Neural crest cell (in vitro differentiated cells): ENCODE data around the gene SPATS1. TPM values are rescaled to one million over a fixed set of nuclear protein-coding genes. Genes with fewer than 3 reads are reported as not detected.

Experiments used
- DNase-seq: peaks from one replicate; pipeline ENCODE4 v3.0.0; 2021; ENCODE audit warnings: low read depth, mixed read lengths, low spot score
- H3K27ac Mint-ChIP-seq: one replicate; pipeline ENCODE4 v1.8.0; 2021; ENCODE audit warnings: mild to moderate bottlenecking, mixed read lengths; ENCODE audit not compliant: unreplicated experiment
- H3K27me3 Mint-ChIP-seq: 2 replicates; pipeline ENCODE4 v1.8.0; 2021; ENCODE audit warnings: low read depth, mild to moderate bottlenecking, mixed read lengths
- H3K36me3 Mint-ChIP-seq: 2 replicates; pipeline ENCODE4 v1.8.0; 2021; ENCODE audit warnings: low read depth, mild to moderate bottlenecking, mixed read lengths
- H3K4me1 Mint-ChIP-seq: 2 replicates; pipeline ENCODE4 v1.8.0; 2021; ENCODE audit warnings: mixed read lengths
- H3K4me3 Mint-ChIP-seq: one replicate; pipeline ENCODE4 v1.8.0; 2021; ENCODE audit warnings: mild to moderate bottlenecking, mixed read lengths
- H3K9me3 Mint-ChIP-seq: 2 replicates; pipeline ENCODE4 v1.8.0; 2021; ENCODE audit warnings: mixed read lengths
- total RNA-seq: library from RNA; stranded (reverse); gene quantifications from 2 replicates; pipeline ENCODE4 v1.2.1, GENCODE V29; 2021
- TF ChIP-seq, protein P1 (sequence below): fragments of 200-600 bp; sonication (generic); conservative IDR thresholded peaks from 2 replicates; pipeline ENCODE4 v1.5.0; 2021; ENCODE audit warnings: antibody characterized with exemption, mild to moderate bottlenecking

The SPATS1 gene
- total RNA-seq, 1 donor from 2014 or later: not detected

DNA sequence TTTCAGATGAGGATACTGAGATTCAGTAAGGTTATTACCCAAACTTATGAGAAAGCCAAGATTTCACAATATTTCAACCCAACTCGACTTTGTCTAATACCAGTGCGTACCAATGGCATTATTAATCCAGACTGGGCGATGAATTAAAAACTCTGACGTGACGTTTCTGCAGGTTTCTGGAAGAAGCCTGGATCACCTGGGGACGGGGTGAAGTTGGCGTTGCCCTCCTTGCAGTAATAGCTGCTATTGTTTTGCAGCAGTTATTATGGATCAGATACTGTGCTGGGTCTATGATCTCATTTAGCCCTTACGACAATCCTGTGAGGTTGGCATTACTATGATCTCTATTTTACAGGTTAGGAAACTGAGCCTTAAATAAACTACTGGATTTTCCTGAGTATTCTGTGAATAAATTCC lies 44.5 kb downstream of the SPATS1 start:
- no peaks in the 10 kb centered on the region for H3K36me3 Mint-ChIP-seq
- H3K27ac Mint-ChIP-seq: peak overlapping the region; percentile 98
- peak overlapping the region; percentile 93 for H3K4me3 Mint-ChIP-seq
- peaks cover 38% of the 10 kb centered on the region for H3K4me1 Mint-ChIP-seq
- TF ChIP-seq, protein P1, sequence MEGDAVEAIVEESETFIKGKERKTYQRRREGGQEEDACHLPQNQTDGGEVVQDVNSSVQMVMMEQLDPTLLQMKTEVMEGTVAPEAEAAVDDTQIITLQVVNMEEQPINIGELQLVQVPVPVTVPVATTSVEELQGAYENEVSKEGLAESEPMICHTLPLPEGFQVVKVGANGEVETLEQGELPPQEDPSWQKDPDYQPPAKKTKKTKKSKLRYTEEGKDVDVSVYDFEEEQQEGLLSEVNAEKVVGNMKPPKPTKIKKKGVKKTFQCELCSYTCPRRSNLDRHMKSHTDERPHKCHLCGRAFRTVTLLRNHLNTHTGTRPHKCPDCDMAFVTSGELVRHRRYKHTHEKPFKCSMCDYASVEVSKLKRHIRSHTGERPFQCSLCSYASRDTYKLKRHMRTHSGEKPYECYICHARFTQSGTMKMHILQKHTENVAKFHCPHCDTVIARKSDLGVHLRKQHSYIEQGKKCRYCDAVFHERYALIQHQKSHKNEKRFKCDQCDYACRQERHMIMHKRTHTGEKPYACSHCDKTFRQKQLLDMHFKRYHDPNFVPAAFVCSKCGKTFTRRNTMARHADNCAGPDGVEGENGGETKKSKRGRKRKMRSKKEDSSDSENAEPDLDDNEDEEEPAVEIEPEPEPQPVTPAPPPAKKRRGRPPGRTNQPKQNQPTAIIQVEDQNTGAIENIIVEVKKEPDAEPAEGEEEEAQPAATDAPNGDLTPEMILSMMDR: no peak
- no peaks in the 10 kb centered on the region for H3K9me3 Mint-ChIP-seq
- H3K27me3 Mint-ChIP-seq: no peaks in the 10 kb centered on the region
- no peak for DNase-seq

DNA sequence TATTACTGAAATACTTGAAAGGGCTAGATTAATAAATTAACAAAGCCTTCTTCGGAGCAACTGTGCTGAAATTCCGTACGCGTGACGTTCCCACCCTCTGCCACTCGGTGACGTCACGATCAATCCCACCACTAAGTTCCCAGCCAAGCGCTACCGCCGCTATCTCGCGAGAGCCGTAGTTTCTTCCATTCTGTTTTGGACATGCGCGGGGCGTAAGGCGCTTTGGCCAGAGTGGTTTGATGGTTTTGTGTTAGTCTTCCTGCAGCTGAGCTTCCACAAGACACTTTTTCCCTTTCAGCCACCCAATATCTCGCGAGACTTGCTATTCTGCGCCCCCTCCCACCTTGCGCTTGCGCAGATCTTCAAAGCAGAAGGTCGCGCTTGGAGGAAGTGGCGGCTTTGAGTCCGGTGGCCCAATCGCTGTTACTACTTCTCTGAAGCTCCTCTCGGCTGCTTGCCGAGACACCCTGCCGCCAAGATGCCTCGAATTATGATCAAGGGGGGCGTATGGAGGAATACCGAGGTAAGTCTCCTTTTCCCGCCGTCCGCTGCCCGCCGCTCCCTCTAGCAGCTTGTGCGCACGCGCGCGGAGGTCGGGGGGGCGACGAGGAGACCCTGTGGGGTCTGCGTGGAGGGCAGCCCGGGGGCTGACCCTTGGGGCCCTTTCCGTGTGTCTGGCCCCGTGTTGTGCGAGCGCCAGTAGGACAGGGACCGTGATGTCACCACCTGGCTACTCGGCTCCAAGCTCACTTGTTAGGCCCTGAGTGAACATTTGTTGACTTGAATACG lies 45.1 kb downstream of the SPATS1 start, which contains the start of gene CDC5L:
Gene CDC5L, plus strand, starts transcription at position 361 of the 789 bp plus-strand sequence. Its CDS starts 118 bp downstream, at position 479.
- Mint-ChIP-seq H3K9me3 (no peaks in the 10 kb centered on the region), H3K4me3 (peak within 1 kb of the TSS; percentile 93), H3K27me3 (no peaks in the 10 kb centered on the region), H3K4me1 (peaks cover 38% of the 10 kb centered on the region), H3K36me3 (no peaks in the 10 kb centered on the region), H3K27ac (peak within 1 kb of the TSS; percentile 98)
- DNase-seq: peak; percentile 91
- TF ChIP-seq, protein P1: no peak

DNA sequence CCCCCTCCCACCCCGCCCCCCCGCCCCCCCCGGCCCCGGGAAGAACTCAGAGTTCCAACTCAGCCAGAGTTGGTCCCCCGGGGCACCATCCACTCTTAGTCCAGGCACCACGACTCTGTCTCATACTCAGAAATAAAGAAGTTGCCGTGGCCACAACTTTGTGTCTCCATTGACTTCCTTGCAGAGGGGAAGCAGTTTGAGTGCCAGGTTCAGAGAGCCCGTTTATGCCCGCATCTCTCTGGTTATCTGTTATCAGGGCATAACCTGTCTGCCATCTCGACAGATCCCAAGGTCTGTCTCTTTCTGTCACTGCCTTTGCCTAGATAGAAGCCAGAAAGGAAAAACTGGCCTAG lies 45.7 kb downstream of the SPATS1 start:
- no peaks in the 10 kb centered on the region for H3K36me3 Mint-ChIP-seq
- H3K4me3 Mint-ChIP-seq: peak overlapping the region; percentile 93
- H3K27me3 Mint-ChIP-seq: no peaks in the 10 kb centered on the region
- H3K27ac Mint-ChIP-seq: peak overlapping the region; percentile 93
- no peaks in the 10 kb centered on the region for H3K9me3 Mint-ChIP-seq
- H3K4me1 Mint-ChIP-seq: peaks cover 38% of the 10 kb centered on the region
- no peak for DNase-seq
- TF ChIP-seq, protein P1: no peak

DNA sequence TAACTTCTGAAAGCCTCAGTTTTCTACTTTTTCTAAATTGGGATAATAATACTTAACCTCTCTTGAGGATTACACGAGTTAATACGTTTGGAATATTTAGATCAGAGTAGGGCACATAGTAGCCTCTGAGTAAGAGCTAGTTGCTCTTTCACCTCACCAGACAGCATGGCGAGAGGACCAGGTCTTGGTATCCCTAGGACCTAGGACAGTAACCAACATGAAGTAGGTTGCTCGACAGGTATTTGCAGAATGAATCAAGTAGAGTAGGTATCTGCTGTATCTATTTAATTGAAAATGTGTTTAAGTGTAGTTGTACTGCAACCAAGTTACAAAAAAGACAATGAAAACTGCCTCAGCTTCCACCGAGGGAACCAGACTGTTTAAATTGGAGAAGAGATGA lies 46.4 kb downstream of the SPATS1 start:
- Mint-ChIP-seq H3K27ac (peak overlapping the region; percentile 21), H3K27me3 (no peaks in the 10 kb centered on the region), H3K9me3 (no peaks in the 10 kb centered on the region), H3K36me3 (no peaks in the 10 kb centered on the region), H3K4me3 (peak overlapping the region; percentile 93), H3K4me1 (peaks cover 38% of the 10 kb centered on the region)
- DNase-seq: no peak
- TF ChIP-seq, protein P1: no peak

DNA sequence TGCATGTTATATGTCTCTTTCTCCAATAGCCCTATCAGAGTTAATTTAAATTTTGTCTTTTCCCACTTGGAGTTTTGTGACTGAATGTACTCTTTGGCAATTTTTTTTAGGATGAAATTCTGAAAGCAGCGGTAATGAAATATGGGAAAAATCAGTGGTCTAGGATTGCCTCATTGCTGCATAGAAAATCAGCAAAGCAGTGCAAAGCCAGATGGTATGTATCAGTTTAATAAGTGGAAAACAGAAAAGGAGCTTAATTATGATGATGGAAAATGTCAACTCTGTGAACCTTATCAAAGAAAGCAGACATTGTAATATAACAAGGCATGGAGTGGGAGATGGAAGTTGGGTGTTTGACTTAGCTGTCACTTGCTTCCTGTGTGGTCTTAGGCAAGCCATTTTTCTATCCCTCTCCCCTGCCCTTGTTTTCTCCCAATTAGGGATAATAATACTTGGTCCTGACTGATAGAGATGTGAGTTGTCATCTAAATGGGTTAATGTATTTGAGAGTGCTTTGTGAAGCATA lies 47.8 kb downstream of the SPATS1 start:
- no peak for DNase-seq
- TF ChIP-seq, protein P1: no peak
- Mint-ChIP-seq H3K27ac (no peak overlapping the region), H3K4me3 (peak overlapping the region; percentile 93), H3K36me3 (peaks cover 8% of the 10 kb centered on the region), H3K9me3 (no peaks in the 10 kb centered on the region), H3K4me1 (peaks cover 38% of the 10 kb centered on the region), H3K27me3 (no peaks in the 10 kb centered on the region)

Other genes with a start within 250 kb of the SPATS1 start
- 62.9 and 65.5 TPM in 2 replicates for gene MRPL14, start 215.2 kb upstream of the SPATS1 start, total RNA-seq
- 47.0 and 51.2 TPM in 2 replicates for gene TMEM63B, start 215.1 kb upstream of the SPATS1 start, total RNA-seq
- gene CAPN11, start 183.8 kb upstream of the SPATS1 start, total RNA-seq: not detected in 2 replicates
- gene MYMX, start 125.7 kb upstream of the SPATS1 start, total RNA-seq: not detected in 2 replicates
- gene SLC29A1, start 119.1 kb upstream of the SPATS1 start, total RNA-seq: 54.8 and 55.0 TPM in 2 replicates
- gene HSP90AB1, start 95.5 kb upstream of the SPATS1 start, total RNA-seq: 1,508 and 1,541 TPM in 2 replicates
- gene SLC35B2, start 85.1 kb upstream of the SPATS1 start, total RNA-seq: 70.5 and 77.7 TPM in 2 replicates
- gene NFKBIE, start 77.1 kb upstream of the SPATS1 start, total RNA-seq: 16.1 and 20.2 TPM in 2 replicates
- gene TMEM151B, start 72.2 kb upstream of the SPATS1 start, total RNA-seq: 19.0 and 21.2 TPM in 2 replicates
- gene AARS2, start 29.3 kb upstream of the SPATS1 start, total RNA-seq: 32.1 and 33.6 TPM in 2 replicates
- 36.2 and 39.0 TPM in 2 replicates for gene CDC5L, start 45.1 kb downstream of the SPATS1 start, total RNA-seq